Thyroid gland (tissue), 4 donors: ENCODE data around the gene ZNF584.
"Not testable (repeated sequence)": the region's sequence is repeated elsewhere in the genome, so short reads cannot be mapped to it uniquely, and the experiment has no call there.

Source experiments
- CTCF ChIP-seq, 6 experiments: fragments of 200-600 bp in 3 of 6; fragments of 450-650 bp in 3 of 6; sonication (generic) in 3 of 6; IDR thresholded peaks; one replicate each; pipeline ENCODE4 v1.5.1; 2016 to 2019; ENCODE audit warnings: antibody characterized with exemption in 6 of 6, mild to moderate bottlenecking in 2 of 6, inconsistent platforms in 1 of 6, moderate library complexity in 1 of 6
- POLR2A ChIP-seq, 2 donors: fragments of 450-650 bp; IDR thresholded peaks; one replicate each; pipeline ENCODE4 v1.6.1; 2017; ENCODE audit warnings: antibody characterized with exemption in 2 of 2, mild to moderate bottlenecking in 2 of 2, moderate library complexity in 1 of 2

- TF ChIP-seq POLR2A, CTCF (IDR thresholded peaks at IDR 0.05): not testable (repeated sequence)
Measured at GRCh38 chr19:58403920-58404478, 4.5 kb upstream of the ZNF584 start.
